ENCODE measurements around the gene POM121L2.

The POM121L2 gene

DNA sequence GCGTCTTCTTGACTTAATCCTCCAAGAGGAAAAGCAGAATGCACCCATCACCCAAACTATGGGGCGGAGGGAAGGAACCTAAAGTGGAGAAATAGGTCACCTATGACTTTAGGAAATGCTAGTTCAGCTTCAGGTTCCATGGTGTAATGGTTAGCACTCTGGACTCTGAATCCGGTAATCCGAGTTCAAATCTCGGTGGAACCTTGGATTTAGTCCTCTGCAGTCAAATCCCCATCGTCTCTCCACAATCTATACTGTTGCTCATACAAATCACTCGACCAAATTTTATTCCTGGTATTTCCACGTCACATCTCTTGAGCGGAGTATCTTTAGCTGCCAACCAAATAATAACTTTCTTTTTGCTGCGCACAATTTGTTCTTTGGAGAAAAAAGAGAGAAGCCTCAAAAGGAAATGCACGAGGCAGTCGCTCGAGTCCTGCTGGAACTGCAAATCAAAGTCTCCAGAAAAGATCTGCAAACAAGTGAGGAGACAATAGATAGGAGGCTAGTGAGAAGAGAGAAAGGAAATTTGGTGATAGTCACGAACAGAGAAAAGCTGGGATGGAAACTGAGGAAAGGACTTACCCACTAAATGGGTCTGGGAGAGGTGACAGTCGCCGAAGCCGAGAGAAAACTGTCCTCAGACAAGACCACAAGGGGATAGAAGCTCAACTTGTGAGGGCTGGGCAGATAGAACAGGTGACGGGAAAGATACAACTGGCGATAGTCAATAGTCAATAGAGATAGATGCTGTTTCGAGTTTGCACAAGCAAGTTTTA, 16.6 kb downstream of the POM121L2 start:
- no peaks in the 10 kb centered on the region for H3F3A ChIP-seq (ENCODE audit: low read depth)
- H4K20me1 ChIP-seq (ENCODE audit: insufficient read depth, low read length, poor library complexity, severe bottlenecking), result no peaks in the 10 kb centered on the region
- no peak overlapping the region for H3K9ac ChIP-seq (ENCODE audit: low read depth, low read length, poor library complexity, severe bottlenecking)
- H3K27me3 ChIP-seq (ENCODE audit: insufficient read depth, low read length, poor library complexity, severe bottlenecking), result no peaks in the 10 kb centered on the region
- TF ChIP-seq EZH2phosphoT487 (IDR thresholded peaks at IDR 0.05; ENCODE audit: borderline replicate concordance), result no peak
- TF ChIP-seq, protein P1, sequence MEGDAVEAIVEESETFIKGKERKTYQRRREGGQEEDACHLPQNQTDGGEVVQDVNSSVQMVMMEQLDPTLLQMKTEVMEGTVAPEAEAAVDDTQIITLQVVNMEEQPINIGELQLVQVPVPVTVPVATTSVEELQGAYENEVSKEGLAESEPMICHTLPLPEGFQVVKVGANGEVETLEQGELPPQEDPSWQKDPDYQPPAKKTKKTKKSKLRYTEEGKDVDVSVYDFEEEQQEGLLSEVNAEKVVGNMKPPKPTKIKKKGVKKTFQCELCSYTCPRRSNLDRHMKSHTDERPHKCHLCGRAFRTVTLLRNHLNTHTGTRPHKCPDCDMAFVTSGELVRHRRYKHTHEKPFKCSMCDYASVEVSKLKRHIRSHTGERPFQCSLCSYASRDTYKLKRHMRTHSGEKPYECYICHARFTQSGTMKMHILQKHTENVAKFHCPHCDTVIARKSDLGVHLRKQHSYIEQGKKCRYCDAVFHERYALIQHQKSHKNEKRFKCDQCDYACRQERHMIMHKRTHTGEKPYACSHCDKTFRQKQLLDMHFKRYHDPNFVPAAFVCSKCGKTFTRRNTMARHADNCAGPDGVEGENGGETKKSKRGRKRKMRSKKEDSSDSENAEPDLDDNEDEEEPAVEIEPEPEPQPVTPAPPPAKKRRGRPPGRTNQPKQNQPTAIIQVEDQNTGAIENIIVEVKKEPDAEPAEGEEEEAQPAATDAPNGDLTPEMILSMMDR (conservative IDR thresholded peaks at IDR 0.05; ENCODE audit: low read length), result no peak
- no peak overlapping the region for H3K4me2 ChIP-seq (ENCODE audit: low read depth, low read length, poor library complexity, severe bottlenecking)
- no peaks in the 10 kb centered on the region for H3K9me2 ChIP-seq (replicated peaks; ENCODE audit: low read depth, low read length)
- H3K79me2 ChIP-seq (ENCODE audit: insufficient read depth, low read length), result no peaks in the 10 kb centered on the region
- no peaks in the 10 kb centered on the region for H3K36me3 ChIP-seq (ENCODE audit: insufficient read depth, low read length)
- H3K4me3 ChIP-seq (ENCODE audit: low read length, poor library complexity, severe bottlenecking), result no peak overlapping the region
- no peaks in the 10 kb centered on the region for H3K4me1 ChIP-seq (ENCODE audit: insufficient read depth, low read length, poor library complexity, severe bottlenecking)
- H3K9me3 ChIP-seq (ENCODE audit: insufficient read depth, low read depth, low read length), result no peaks in the 10 kb centered on the region
- no peak overlapping the region for H2AFZ ChIP-seq (ENCODE audit: low read length)

DNA sequence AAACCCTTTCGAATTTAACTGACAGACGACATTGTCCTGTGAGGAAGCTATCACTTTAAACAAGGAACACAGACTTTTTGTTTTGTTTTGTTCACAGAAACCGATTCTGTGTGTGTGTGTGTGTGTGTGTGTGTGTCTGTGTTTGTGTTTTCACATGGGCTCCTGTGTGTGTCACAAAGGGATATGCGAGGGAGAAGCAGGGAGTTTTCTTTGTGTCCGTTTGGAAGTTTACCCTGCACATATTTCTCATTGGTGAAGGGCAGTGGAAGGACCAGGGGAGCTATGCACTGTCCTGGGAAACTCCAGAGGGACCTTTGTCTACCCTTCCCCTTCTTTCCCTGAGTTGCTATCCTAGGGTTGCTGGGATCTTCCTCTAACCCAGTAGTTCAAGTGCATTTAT, 17.7 kb downstream of the POM121L2 start:
- Histone ChIP-seq H3K4me1 (ENCODE audit: insufficient read depth, low read length, poor library complexity, severe bottlenecking) (no peaks in the 10 kb centered on the region), H3K9me2 (replicated peaks; ENCODE audit: low read depth, low read length) (no peaks in the 10 kb centered on the region), H3K4me3 (ENCODE audit: low read length, poor library complexity, severe bottlenecking) (no peak overlapping the region), H3K9ac (ENCODE audit: low read depth, low read length, poor library complexity, severe bottlenecking) (no peak overlapping the region), H2AFZ (ENCODE audit: low read length) (no peak overlapping the region), H3K9me3 (ENCODE audit: insufficient read depth, low read depth, low read length) (no peaks in the 10 kb centered on the region), H3K27me3 (ENCODE audit: insufficient read depth, low read length, poor library complexity, severe bottlenecking) (no peaks in the 10 kb centered on the region), H3K36me3 (ENCODE audit: insufficient read depth, low read length) (no peaks in the 10 kb centered on the region), H3F3A (ENCODE audit: low read depth) (no peaks in the 10 kb centered on the region), H3K79me2 (ENCODE audit: insufficient read depth, low read length) (no peaks in the 10 kb centered on the region), H3K4me2 (ENCODE audit: low read depth, low read length, poor library complexity, severe bottlenecking) (no peak overlapping the region), H4K20me1 (ENCODE audit: insufficient read depth, low read length, poor library complexity, severe bottlenecking) (no peaks in the 10 kb centered on the region)
- TF ChIP-seq, protein P1 (conservative IDR thresholded peaks at IDR 0.05; ENCODE audit: low read length), result no peak
- no peak for TF ChIP-seq EZH2phosphoT487 (IDR thresholded peaks at IDR 0.05; ENCODE audit: borderline replicate concordance)

DNA sequence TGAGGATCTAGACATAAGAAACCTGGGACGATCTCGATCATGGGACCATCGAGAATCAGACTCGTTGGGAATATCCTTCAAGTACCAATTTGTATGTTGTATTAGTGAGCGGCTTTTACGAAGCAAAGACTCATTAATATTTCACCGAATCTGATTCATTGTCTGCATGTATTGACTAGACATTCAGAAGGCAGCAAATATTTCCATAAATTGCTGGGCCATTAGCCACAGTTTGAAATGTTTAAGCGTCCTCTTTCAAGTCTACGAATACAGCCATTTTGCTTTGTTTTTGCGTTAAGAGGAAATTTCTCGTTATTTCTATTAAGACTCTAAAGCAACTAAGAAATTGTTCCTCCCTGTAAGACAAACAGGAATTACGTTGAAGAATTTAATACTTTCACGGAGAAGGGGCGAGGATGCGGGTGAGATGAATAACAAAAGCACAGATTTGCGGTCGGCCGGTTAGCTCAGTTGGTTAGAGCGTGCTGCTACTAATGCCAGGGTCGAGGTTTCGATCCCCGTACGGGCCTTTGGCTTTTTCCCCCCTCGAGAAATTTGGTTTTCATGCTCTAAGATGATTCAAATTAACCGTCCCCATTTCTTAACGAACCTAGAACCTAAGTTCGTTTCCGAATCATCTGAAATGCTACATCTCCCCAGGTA, 18.5 kb downstream of the POM121L2 start:
- H3K4me3 ChIP-seq (ENCODE audit: low read length, poor library complexity, severe bottlenecking), result no peak overlapping the region
- no peaks in the 10 kb centered on the region for H3K36me3 ChIP-seq (ENCODE audit: insufficient read depth, low read length)
- H3K9me2 ChIP-seq (replicated peaks; ENCODE audit: low read depth, low read length), result no peaks in the 10 kb centered on the region
- H3K79me2 ChIP-seq (ENCODE audit: insufficient read depth, low read length), result no peaks in the 10 kb centered on the region
- no peaks in the 10 kb centered on the region for H4K20me1 ChIP-seq (ENCODE audit: insufficient read depth, low read length, poor library complexity, severe bottlenecking)
- H3F3A ChIP-seq (ENCODE audit: low read depth), result no peaks in the 10 kb centered on the region
- H3K27me3 ChIP-seq (ENCODE audit: insufficient read depth, low read length, poor library complexity, severe bottlenecking), result no peaks in the 10 kb centered on the region
- no peaks in the 10 kb centered on the region for H3K9me3 ChIP-seq (ENCODE audit: insufficient read depth, low read depth, low read length)
- TF ChIP-seq EZH2phosphoT487 (IDR thresholded peaks at IDR 0.05; ENCODE audit: borderline replicate concordance), result no peak
- TF ChIP-seq, protein P1 (conservative IDR thresholded peaks at IDR 0.05; ENCODE audit: low read length), result no peak
- H3K4me1 ChIP-seq (ENCODE audit: insufficient read depth, low read length, poor library complexity, severe bottlenecking), result no peaks in the 10 kb centered on the region
- H3K4me2 ChIP-seq (ENCODE audit: low read depth, low read length, poor library complexity, severe bottlenecking), result no peak overlapping the region
- H3K9ac ChIP-seq (ENCODE audit: low read depth, low read length, poor library complexity, severe bottlenecking), result no peak overlapping the region
- H2AFZ ChIP-seq (ENCODE audit: low read length), result no peak overlapping the region
